DOHH2 (cell line): ENCODE measurements around the gene FTSJ1.
"Not testable (repeated sequence)": the region's sequence is repeated elsewhere in the genome, so short reads cannot be mapped to it uniquely, and the experiment has no call there.

Experiments used
- H3F3A ChIP-seq: fragments of 200-600 bp; sonication (generic), shearing (Covaris generic); 2 replicates; pipeline ENCODE4 v1.6.0; 2016; ENCODE audit warnings: antibody characterized with exemption, mild to moderate bottlenecking; ENCODE audit not compliant: control insufficient read depth, insufficient read depth
- H3K27ac ChIP-seq: fragments of 200-600 bp; sonication (generic); 2 replicates; pipeline ENCODE4 v1.5.1; 2014; ENCODE audit warnings: low read depth, mild to moderate bottlenecking, low read length, moderate library complexity
- H3K27me3 ChIP-seq: fragments of 200-600 bp; sonication (generic); 2 replicates; pipeline ENCODE4 v1.6.1; 2014; ENCODE audit warnings: mild to moderate bottlenecking, low read length, mixed read lengths; ENCODE audit not compliant: control insufficient read depth
- H3K36me3 ChIP-seq: fragments of 200-600 bp; sonication (generic); 2 replicates; pipeline ENCODE4 v1.6.1; 2014; ENCODE audit warnings: mild to moderate bottlenecking, low read length, moderate library complexity, mixed read lengths; ENCODE audit not compliant: control insufficient read depth
- H3K4me1 ChIP-seq: fragments of 200-600 bp; sonication (generic); 2 replicates; pipeline ENCODE4 v1.6.1; 2014; ENCODE audit warnings: mild to moderate bottlenecking, low read length, mixed read lengths; ENCODE audit not compliant: control insufficient read depth
- H3K4me2 ChIP-seq: fragments of 200-600 bp; sonication (generic); 2 replicates; pipeline ENCODE4 v1.6.0; 2014; ENCODE audit warnings: mild to moderate bottlenecking, low read length, moderate library complexity
- H3K4me3 ChIP-seq: fragments of 200-600 bp; sonication (generic); 2 replicates; pipeline ENCODE4 v1.5.1; 2014; ENCODE audit warnings: mild to moderate bottlenecking, low read length, mixed read lengths
- H3K79me2 ChIP-seq: fragments of 200-600 bp; sonication (generic); 2 replicates; pipeline ENCODE4 v1.6.1; 2014; ENCODE audit warnings: mild to moderate bottlenecking, low read length, mixed read lengths; ENCODE audit not compliant: control insufficient read depth
- H3K9me2 ChIP-seq: fragments of 200-600 bp; sonication (generic); replicated peaks from 2 replicates; pipeline ENCODE4 v1.6.1; 2014; ENCODE audit warnings: mild to moderate bottlenecking, low read length, mixed read lengths; ENCODE audit not compliant: control insufficient read depth
- H3K9me3 ChIP-seq: fragments of 200-600 bp; sonication (generic); 2 replicates; pipeline ENCODE4 v1.6.1; 2014; ENCODE audit warnings: antibody characterized with exemption, low read length, mixed read lengths; ENCODE audit not compliant: control insufficient read depth, insufficient read depth
- H4K20me1 ChIP-seq: fragments of 200-600 bp; sonication (generic); 2 replicates; pipeline ENCODE4 v1.6.0; 2014; ENCODE audit warnings: low read depth, mild to moderate bottlenecking, antibody characterized with exemption, low read length, moderate library complexity; ENCODE audit not compliant: control insufficient read depth, insufficient read depth
- CTCF ChIP-seq: fragments of 200-600 bp; sonication (generic); IDR thresholded peaks from one replicate; pipeline ENCODE4 v1.5.1; 2014; ENCODE audit warnings: antibody characterized with exemption, mild to moderate bottlenecking, low read depth, low read length; ENCODE audit not compliant: poor library complexity, severe bottlenecking
- EZH2phosphoT487 ChIP-seq: fragments of 200-600 bp; sonication (generic); IDR thresholded peaks from 2 replicates; pipeline ENCODE4 v1.6.1; 2017; ENCODE audit warnings: borderline replicate concordance, mild to moderate bottlenecking, antibody characterized with exemption, low read length, moderate library complexity, mixed read lengths

Gene FTSJ1

GRCh38 chrX:48516285-48516684, 40.3 kb downstream of the FTSJ1 start:
- TF ChIP-seq CTCF = no peak
- no peak for TF ChIP-seq EZH2phosphoT487
- H3K9me2 ChIP-seq = no peaks in the 10 kb centered on the region
- no peaks in the 10 kb centered on the region for H3K9me3 ChIP-seq
- H3K4me2 ChIP-seq = no peak overlapping the region
- H3F3A ChIP-seq = no peaks in the 10 kb centered on the region; the same call in 1 of the 2 replicates
- H3K27me3 ChIP-seq = no peaks in the 10 kb centered on the region
- H4K20me1 ChIP-seq = no peaks in the 10 kb centered on the region
- H3K27ac ChIP-seq = no peak overlapping the region
- H3K36me3 ChIP-seq = no peaks in the 10 kb centered on the region
- no peaks in the 10 kb centered on the region for H3K79me2 ChIP-seq
- H3K4me1 ChIP-seq = peaks cover 39% of the 10 kb centered on the region
- no peak overlapping the region for H3K4me3 ChIP-seq

GRCh38 chrX:48516987-48517386, 41.0 kb downstream of the FTSJ1 start:
- Histone ChIP-seq H3K27me3 (no peaks in the 10 kb centered on the region), H3K4me2 (no peak overlapping the region), H3K9me2 (no peaks in the 10 kb centered on the region), H3K36me3 (peaks cover 2% of the 10 kb centered on the region; the same call in 1 of the 2 replicates), H3K79me2 (peaks cover 3% of the 10 kb centered on the region), H3K4me3 (no peak overlapping the region), H3K4me1 (peaks cover 39% of the 10 kb centered on the region), H3F3A (no peaks in the 10 kb centered on the region; the same call in 1 of the 2 replicates), H3K9me3 (no peaks in the 10 kb centered on the region), H3K27ac (no peak overlapping the region), H4K20me1 (no peaks in the 10 kb centered on the region)
- TF ChIP-seq EZH2phosphoT487 (no peak), CTCF (no peak)

- not testable (repeated sequence) for H3K4me3 ChIP-seq, H3K9me3 ChIP-seq, H3K9me2 ChIP-seq, H4K20me1 ChIP-seq, H3F3A ChIP-seq, H3K27ac ChIP-seq, H3K27me3 ChIP-seq
- Histone ChIP-seq H3K4me1 (peaks cover 44% of the 10 kb centered on the region), H3K79me2 (peaks cover 23% of the 10 kb centered on the region), H3K36me3 (peaks cover 11% of the 10 kb centered on the region), H3K4me2 (peak overlapping the region; percentile 19; the same call in 1 of the 2 replicates)
Measured at GRCh38 chrX:48519481-48519880, 43.5 kb downstream of the FTSJ1 start.

- H3K79me2 ChIP-seq = peaks cover 32% of the 10 kb centered on the region
- peaks cover 20% of the 10 kb centered on the region for H3K36me3 ChIP-seq
- H3K4me2 ChIP-seq = peak overlapping the region; percentile 62
- no peak for TF ChIP-seq CTCF
- no peak for TF ChIP-seq EZH2phosphoT487
- H3K9me3 ChIP-seq = no peaks in the 10 kb centered on the region
- no peaks in the 10 kb centered on the region; the same call in 1 of the 2 replicates for H3F3A ChIP-seq
- H3K27me3 ChIP-seq = no peaks in the 10 kb centered on the region
- no peaks in the 10 kb centered on the region for H4K20me1 ChIP-seq
- H3K4me3 ChIP-seq = peak overlapping the region; percentile 92
- H3K4me1 ChIP-seq = peaks cover 42% of the 10 kb centered on the region
- H3K27ac ChIP-seq = peak overlapping the region; percentile 74
- H3K9me2 ChIP-seq = no peaks in the 10 kb centered on the region
Measured at GRCh38 chrX:48520455-48520854, 44.5 kb downstream of the FTSJ1 start.
